GM12878 (cell line): ENCODE data around the gene PAPPA. TPM values are rescaled to one million over a fixed set of nuclear protein-coding genes. Genes with fewer than 3 reads are reported as not detected.

Experiments
- ATAC-seq: fragments of 200-7000 bp; cut with Tn5 transposase; 3 replicates; pipeline ENCODE4 v1.9.1; 2020; ENCODE audit warnings: mild to moderate bottlenecking, moderate library complexity
- BruUV-seq: library from RNA; stranded (reverse); fragments of 400-500 nt; replicated peaks from 2 replicates; lab custom pipeline; 2021; lab: Mats Ljungman, UMichigan
- CTCF ChIA-PET: fragments of 300-600 bp; sonication (Branson Sonifier 250); formaldehyde crosslinking; extraction: SDS; loops from one replicate; lab custom pipeline; 2021; ENCODE audit warnings: inconsistent platforms; lab: Yijun Ruan, JAX
- POLR2A ChIA-PET: fragments of 350-600 bp; formaldehyde crosslinking; extraction: SDS; loops from one replicate; lab custom pipeline; 2021; ENCODE audit warnings: inconsistent platforms; lab: Charles Lee
- RAD21 ChIA-PET: fragments of 300-600 bp; sonication (Branson Sonifier 250); formaldehyde crosslinking; loops from one replicate; lab custom pipeline; 2023; ENCODE audit warnings: antibody characterized with exemption; ENCODE audit not compliant: unreplicated experiment; lab: Charles Lee
- SMC1A ChIA-PET: fragments of 300-600 bp; sonication (Branson Sonifier 250); formaldehyde crosslinking; loops from one replicate; lab custom pipeline; 2023; ENCODE audit not compliant: unreplicated experiment, uncharacterized antibody; lab: Charles Lee
- DNase-seq: peaks from one replicate; pipeline ENCODE4 v3.0.0-alpha.2; 2011; ENCODE audit warnings: low read depth, low spot score
- FAIRE-seq: peaks from 3 replicates; lab custom pipeline; 2011; peaks lifted over from hg19 to GRCh38; lab: Jason Lieb, UNC
- H2AFZ ChIP-seq: 2 replicates; pipeline ENCODE4 v1.6.0; 2011; ENCODE audit warnings: low read depth, low read length, control low read depth; ENCODE audit not compliant: control insufficient read depth
- H3K27ac ChIP-seq: 2 replicates; pipeline ENCODE4 v1.5.1; 2011; ENCODE audit warnings: control low read depth; ENCODE audit not compliant: control insufficient read depth, insufficient read depth
- H3K27me3 ChIP-seq, 2 experiments: replicated peaks in 1 of 2; 2 replicates each; pipeline versions ENCODE4 v1.6.0 to v1.6.1; 2011; ENCODE audit warnings: low read length in 1 of 2; ENCODE audit not compliant: control insufficient read depth in 2 of 2, insufficient read depth in 2 of 2
- H3K36me3 ChIP-seq, 2 experiments: 2 replicates each; pipeline ENCODE4 v1.5.1; 2011; ENCODE audit warnings: low read length in 1 of 2; ENCODE audit not compliant: control insufficient read depth in 2 of 2, insufficient read depth in 2 of 2
- H3K4me1 ChIP-seq: 2 replicates; pipeline ENCODE4 v1.6.1; 2011; ENCODE audit warnings: mild to moderate bottlenecking, low read length, moderate library complexity, mixed read lengths; ENCODE audit not compliant: control insufficient read depth, insufficient read depth
- H3K4me2 ChIP-seq: 2 replicates; pipeline ENCODE4 v1.6.0; 2011; ENCODE audit warnings: control low read depth; ENCODE audit not compliant: control insufficient read depth, insufficient read depth
- H3K4me3 ChIP-seq: fragments of 200-600 bp; sonication (generic); 2 replicates; pipeline ENCODE4 v1.5.1; 2016
- H3K79me2 ChIP-seq: 2 replicates; pipeline ENCODE4 v1.6.0; 2011; ENCODE audit warnings: low read length; ENCODE audit not compliant: control insufficient read depth, insufficient read depth
- H3K9ac ChIP-seq: 2 replicates; pipeline ENCODE4 v1.8.0; 2011; ENCODE audit warnings: low read length, control low read depth, mixed read lengths; ENCODE audit not compliant: control insufficient read depth, insufficient read depth
- H3K9me3 ChIP-seq: replicated peaks from 3 replicates; pipeline ENCODE4 v1.5.1; 2011; ENCODE audit warnings: mild to moderate bottlenecking, low read length; ENCODE audit not compliant: control insufficient read depth, insufficient read depth
- H4K20me1 ChIP-seq: 2 replicates; pipeline ENCODE4 v1.6.0; 2011; ENCODE audit not compliant: control insufficient read depth, insufficient read depth
- BCL3 ChIP-seq: IDR thresholded peaks from 2 replicates; pipeline ENCODE4 v1.6.1; 2011; ENCODE audit warnings: borderline replicate concordance, low read depth, mild to moderate bottlenecking, moderate library complexity, low read length; ENCODE audit not compliant: insufficient read depth, poor library complexity, severe bottlenecking
- BRCA1 ChIP-seq: IDR thresholded peaks from 2 replicates; pipeline ENCODE4 v1.6.1; 2011; ENCODE audit warnings: low read depth, low read length, improper control_type of control experiment
- EGR1 ChIP-seq, 2 experiments: IDR thresholded peaks; 1 replicate in 1 of 2; 2 replicates in 1 of 2; pipeline ENCODE4 v1.6.1; 2011 to 2012; ENCODE audit warnings: low read depth in 2 of 2, low read length in 2 of 2, borderline replicate concordance in 1 of 2, mild to moderate bottlenecking in 1 of 2, moderate library complexity in 1 of 2
- EZH2 ChIP-seq: IDR thresholded peaks from 2 replicates; pipeline ENCODE4 v1.6.1; 2012; ENCODE audit warnings: low read depth, mild to moderate bottlenecking, control low read depth, inconsistent platforms, low read length, borderline replicate concordance; ENCODE audit not compliant: control insufficient read depth
- LARP7 ChIP-seq: fragments of 450-650 bp; IDR thresholded peaks from 2 replicates; pipeline ENCODE4 v1.6.1; 2017; ENCODE audit warnings: mild to moderate bottlenecking
- MEF2A ChIP-seq: IDR thresholded peaks from 2 replicates; pipeline ENCODE4 v1.6.1; 2011; ENCODE audit warnings: low read depth, mild to moderate bottlenecking, low read length, moderate library complexity; ENCODE audit not compliant: insufficient read depth
- MLLT1 ChIP-seq: fragments of 450-650 bp; IDR thresholded peaks from 2 replicates; pipeline ENCODE4 v1.6.1; 2016; ENCODE audit warnings: mild to moderate bottlenecking
- NR2F1 ChIP-seq: fragments of 450-650 bp; conservative IDR thresholded peaks from 2 replicates; pipeline ENCODE4 v1.6.1; 2017; ENCODE audit warnings: mild to moderate bottlenecking
- POLR2AphosphoS2 ChIP-seq: IDR thresholded peaks from 2 replicates; pipeline ENCODE4 v1.6.1; 2011; ENCODE audit warnings: low read depth, mild to moderate bottlenecking, low read length, improper control_type of control experiment, moderate library complexity
- POU2F2 ChIP-seq: IDR thresholded peaks from 3 replicates; pipeline ENCODE4 v1.6.1; 2011; ENCODE audit warnings: low read depth, mild to moderate bottlenecking, low read length, borderline replicate concordance
- RBBP5 ChIP-seq: fragments of 200-600 bp; sonication (generic); conservative IDR thresholded peaks from 2 replicates; pipeline ENCODE4 v1.6.1; 2016
- SMAD1 ChIP-seq: fragments of 450-650 bp; IDR thresholded peaks from 2 replicates; pipeline ENCODE4 v1.6.1; 2018; ENCODE audit warnings: mild to moderate bottlenecking, low read depth; ENCODE audit not compliant: partially characterized antibody
- TCF12 ChIP-seq: IDR thresholded peaks from 2 replicates; pipeline ENCODE4 v1.6.1; 2011; ENCODE audit warnings: low read depth, mild to moderate bottlenecking, low read length
- ZNF217 ChIP-seq: fragments of 450-650 bp; IDR thresholded peaks from 2 replicates; pipeline ENCODE4 v1.6.1; 2017; ENCODE audit warnings: antibody characterized with exemption, mild to moderate bottlenecking
- ZNF274 ChIP-seq: IDR thresholded peaks from one replicate; pipeline ENCODE4 v1.8.0; 2011; ENCODE audit not compliant: insufficient read length, insufficient read depth
- WGBS: methylation state at CpG from one replicate; pipeline ENCODE4 v1.1.6; 2016; ENCODE audit warnings: low lambda C conversion rate; ENCODE audit not compliant: insufficient replicate concordance, insufficient coverage; ENCODE audit errors: missing lambda C conversion rate; 5-methylcytosine and 5-hydroxymethylcytosine counted together
- in situ Hi-C: fragments of 300-500 bp; cut with MboI; formaldehyde crosslinking; loops from 9 replicates; pipeline ENCODE4 v1.14.3; 2018; ENCODE audit warnings: mixed read lengths
- intact Hi-C: fragments of 100-400 bp; cut with micrococcal nuclease; formaldehyde crosslinking; loops from one replicate; pipeline ENCODE4 v1.14.2; 2022; ENCODE audit not compliant: unreplicated experiment
- polyA plus RNA-seq, 11 experiments: library from polyadenylated mRNA; depleted of rRNA in 4 of 11; unstranded in 6 of 11; stranded (reverse) in 5 of 11; fragments of >200 nt; fragmentation: Nextera tagmentation in 4 of 11; fragmentation: Illumina TruSeq in 1 of 11; extraction: Ambion mirVana in 4 of 11; extraction: Trizol in 1 of 11; gene quantifications; 1 replicate in 1 of 11; 2 replicates in 10 of 11; pipeline versions ENCODE4 v1.2.1 to v1.2.3, GENCODE V29; 2011 to 2016; ENCODE audit warnings: inconsistent platforms in 2 of 11, missing spikeins in 2 of 11, low read depth in 1 of 11
- total RNA-seq, 4 experiments: library from RNA; depleted of rRNA in 3 of 4; stranded (reverse); fragments of >200 nt in 3 of 4; fragmentation: Illumina TruSeq in 1 of 4; extraction: Trizol in 1 of 4; gene quantifications; 2 replicates each; pipeline versions ENCODE4 v1.2.1 to v1.2.3, GENCODE V29; 2013 to 2021
- TF ChIP-seq, protein P1 (sequence below): fragments of 450-650 bp; IDR thresholded peaks from 2 replicates; pipeline ENCODE4 v1.6.1; 2017; ENCODE audit warnings: mild to moderate bottlenecking, moderate library complexity

Gene PAPPA
- total and polyA plus RNA-seq, 10 of the 15 experiments (the other 5 are each of a cell fraction or from before 2014, with no cell fraction given), result under 0.01 to 0.19 (median 0.02) TPM; not detected in 4

DNA sequence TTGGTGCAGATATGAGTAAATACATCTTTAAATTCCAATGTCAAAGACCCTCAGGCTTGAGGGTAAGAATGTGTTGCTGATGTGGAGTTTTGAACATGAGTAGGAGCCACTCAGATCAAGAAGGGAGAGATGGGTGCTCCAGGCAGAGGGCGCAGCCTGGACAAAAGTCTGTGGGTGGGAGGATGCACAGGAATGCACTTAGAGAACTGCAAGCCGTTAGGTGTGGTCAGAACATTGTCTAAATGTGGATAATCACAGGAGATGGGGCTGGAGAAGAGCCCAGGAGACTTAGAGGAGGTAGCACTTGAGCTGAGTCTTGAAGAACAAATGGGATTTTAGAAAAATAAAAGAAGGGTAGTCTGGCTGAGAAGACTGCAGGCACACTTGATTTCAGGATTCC is 255.5 kb downstream of the PAPPA start (continued):
- TF ChIP-seq MLLT1, result no peak
- no peak for TF ChIP-seq MEF2A
- no peak for TF ChIP-seq ZNF274
- no peak for TF ChIP-seq RBBP5
- TF ChIP-seq POLR2AphosphoS2, result no peak
- TF ChIP-seq, all 136 proteins: peak for 0

DNA sequence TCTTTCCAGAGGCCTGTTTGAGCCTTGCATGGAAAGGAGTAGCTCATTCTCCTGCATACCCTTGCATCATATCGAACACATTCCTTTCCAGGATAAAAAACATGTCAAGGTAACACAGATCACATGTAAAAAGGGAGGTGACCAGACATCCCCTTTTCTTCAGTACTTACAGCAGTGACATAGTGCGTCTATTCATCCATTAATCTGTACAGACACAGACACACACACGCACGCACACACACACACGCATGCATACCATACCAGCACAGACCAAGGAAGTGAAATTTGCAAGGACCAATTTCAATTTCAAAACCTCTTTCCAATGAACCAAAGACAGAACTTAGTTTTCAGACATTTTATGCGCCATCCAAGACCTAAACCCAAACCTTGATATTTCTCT is 256.0 kb downstream of the PAPPA start:
- CTCF ChIA-PET, result interaction anchor here (0.6 kb wide), 1 partner anchor 80 kb away, joined by 3 read pairs; no protein-coding TSS in a partner anchor
- Histone ChIP-seq H4K20me1 (no peaks in the 10 kb centered on the region), H3K36me3 (no peaks in the 10 kb centered on the region), H3K27me3 (no peaks in the 10 kb centered on the region), H3K9ac (no peak overlapping the region), H3K4me2 (no peak overlapping the region), H3K4me1 (no peaks in the 10 kb centered on the region), H3K9me3 (no peaks in the 10 kb centered on the region), H3K79me2 (no peaks in the 10 kb centered on the region), H3K27ac (no peak overlapping the region), H3K4me3 (no peak overlapping the region), H2AFZ (no peak overlapping the region)
- SMC1A ChIA-PET, result interaction anchor here (1.2 kb wide), 1 partner anchor 85 kb away, joined by 3 read pairs; no protein-coding TSS in a partner anchor
- no peak for DNase-seq
- no peak for ATAC-seq
- RAD21 ChIA-PET, result no interaction called here
- FAIRE-seq, result no peak
- in situ Hi-C loops, result no loop called here
- intact Hi-C loops, result no loop called here
- POLR2A ChIA-PET, result no interaction called here
- BruUV-seq, result no TSS peak
- WGBS, result 76% methylated on average over 6 of the region's 6 CpGs
- TF ChIP-seq POU2F2, result no peak
- no peak for TF ChIP-seq TCF12
- TF ChIP-seq EGR1 (IDR thresholded peaks at IDR 0.05; ENCODE audit: borderline replicate concordance in 1 of 2, low read depth in 2 of 2, low read length in 2 of 2), result no peak
- TF ChIP-seq ZNF217, result no peak
- no peak for TF ChIP-seq BCL3
- TF ChIP-seq EZH2, result no peak
- TF ChIP-seq LARP7, result no peak
- no peak for TF ChIP-seq BRCA1
- TF ChIP-seq NR2F1, result no peak
- no peak for TF ChIP-seq SMAD1
- TF ChIP-seq, protein P1, sequence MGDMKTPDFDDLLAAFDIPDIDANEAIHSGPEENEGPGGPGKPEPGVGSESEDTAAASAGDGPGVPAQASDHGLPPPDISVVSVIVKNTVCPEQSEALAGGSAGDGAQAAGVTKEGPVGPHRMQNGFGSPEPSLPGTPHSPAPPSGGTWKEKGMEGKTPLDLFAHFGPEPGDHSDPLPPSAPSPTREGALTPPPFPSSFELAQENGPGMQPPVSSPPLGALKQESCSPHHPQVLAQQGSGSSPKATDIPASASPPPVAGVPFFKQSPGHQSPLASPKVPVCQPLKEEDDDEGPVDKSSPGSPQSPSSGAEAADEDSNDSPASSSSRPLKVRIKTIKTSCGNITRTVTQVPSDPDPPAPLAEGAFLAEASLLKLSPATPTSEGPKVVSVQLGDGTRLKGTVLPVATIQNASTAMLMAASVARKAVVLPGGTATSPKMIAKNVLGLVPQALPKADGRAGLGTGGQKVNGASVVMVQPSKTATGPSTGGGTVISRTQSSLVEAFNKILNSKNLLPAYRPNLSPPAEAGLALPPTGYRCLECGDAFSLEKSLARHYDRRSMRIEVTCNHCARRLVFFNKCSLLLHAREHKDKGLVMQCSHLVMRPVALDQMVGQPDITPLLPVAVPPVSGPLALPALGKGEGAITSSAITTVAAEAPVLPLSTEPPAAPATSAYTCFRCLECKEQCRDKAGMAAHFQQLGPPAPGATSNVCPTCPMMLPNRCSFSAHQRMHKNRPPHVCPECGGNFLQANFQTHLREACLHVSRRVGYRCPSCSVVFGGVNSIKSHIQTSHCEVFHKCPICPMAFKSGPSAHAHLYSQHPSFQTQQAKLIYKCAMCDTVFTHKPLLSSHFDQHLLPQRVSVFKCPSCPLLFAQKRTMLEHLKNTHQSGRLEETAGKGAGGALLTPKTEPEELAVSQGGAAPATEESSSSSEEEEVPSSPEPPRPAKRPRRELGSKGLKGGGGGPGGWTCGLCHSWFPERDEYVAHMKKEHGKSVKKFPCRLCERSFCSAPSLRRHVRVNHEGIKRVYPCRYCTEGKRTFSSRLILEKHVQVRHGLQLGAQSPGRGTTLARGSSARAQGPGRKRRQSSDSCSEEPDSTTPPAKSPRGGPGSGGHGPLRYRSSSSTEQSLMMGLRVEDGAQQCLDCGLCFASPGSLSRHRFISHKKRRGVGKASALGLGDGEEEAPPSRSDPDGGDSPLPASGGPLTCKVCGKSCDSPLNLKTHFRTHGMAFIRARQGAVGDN, result no peak
